Measurements from ENCODE around the gene UBL3.

Gene UBL3

DNA sequence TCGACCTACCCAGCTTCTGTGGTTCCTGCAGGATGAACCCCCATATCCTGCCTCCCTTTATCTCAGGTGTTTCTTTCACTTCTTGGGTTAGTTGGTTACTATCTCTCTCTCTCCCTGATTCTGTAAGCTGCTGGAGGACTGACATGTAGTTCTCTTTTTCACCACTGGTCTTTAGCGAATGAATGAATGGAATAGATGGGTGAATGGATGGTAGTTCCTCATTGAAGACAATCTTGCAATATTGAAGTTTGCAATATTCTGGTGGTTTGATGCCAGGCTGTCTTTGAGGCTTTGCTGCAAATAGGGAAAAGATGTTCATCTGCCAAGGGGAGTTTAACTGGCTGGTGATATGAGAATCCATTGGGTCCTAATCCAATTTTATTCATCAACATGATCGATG is 120.2 kb downstream of the UBL3 start:
- H3K27me3 ChIP-seq (ENCODE audit: control insufficient read depth in 2 of 2, insufficient read depth in 2 of 2, low read length in 2 of 2) = peaks cover 0 to 8% of the 10 kb centered on the region in 2 donors
- no peak overlapping the region for H3K27ac ChIP-seq (ENCODE audit: low read depth in 2 of 2, low read length in 2 of 2)
- no peak overlapping the region for H3K4me3 ChIP-seq (ENCODE audit: low read length in 2 of 2)
- no peak overlapping the region for H3K9ac ChIP-seq (ENCODE audit: low read depth in 1 of 2, low read length in 2 of 2)
- no peaks in the 10 kb centered on the region for H3K4me1 ChIP-seq (ENCODE audit: control insufficient read depth in 2 of 2, insufficient read depth in 2 of 2, low read length in 2 of 2)
- no peaks in the 10 kb centered on the region for H3K36me3 ChIP-seq (ENCODE audit: control insufficient read depth in 2 of 2, insufficient read depth in 2 of 2, low read length in 2 of 2)
- no peaks in the 10 kb centered on the region for H3K9me3 ChIP-seq (ENCODE audit: control insufficient read depth in 2 of 2, low read length in 2 of 2)

DNA sequence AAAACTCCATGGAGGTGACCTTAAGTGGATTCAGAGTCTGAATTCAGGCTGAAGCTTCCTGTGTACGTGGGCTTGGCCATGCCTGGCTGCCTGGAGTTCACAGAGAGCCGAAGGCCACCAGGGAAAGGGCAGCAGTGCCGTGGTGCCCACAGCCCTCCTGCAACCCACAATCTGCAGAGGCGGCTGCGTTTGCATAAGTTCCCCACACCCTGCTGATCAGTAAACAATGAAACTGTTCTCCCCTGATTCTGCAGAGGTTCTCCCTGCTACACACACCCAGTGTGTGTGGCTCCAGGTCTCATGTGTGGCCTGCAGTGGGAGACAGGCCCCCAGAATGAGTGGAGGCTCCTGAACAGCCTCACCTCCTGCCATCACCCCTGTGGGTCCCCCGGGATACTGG is 128.0 kb downstream of the UBL3 start:
- no peaks in the 10 kb centered on the region for H3K27me3 ChIP-seq (ENCODE audit: control insufficient read depth in 2 of 2, insufficient read depth in 2 of 2, low read length in 2 of 2)
- H3K9ac ChIP-seq (ENCODE audit: low read depth in 1 of 2, low read length in 2 of 2) = no peak overlapping the region
- H3K4me3 ChIP-seq (ENCODE audit: low read length in 2 of 2) = no peak overlapping the region
- H3K4me1 ChIP-seq (ENCODE audit: control insufficient read depth in 2 of 2, insufficient read depth in 2 of 2, low read length in 2 of 2) = no peaks in the 10 kb centered on the region
- no peak overlapping the region for H3K27ac ChIP-seq (ENCODE audit: low read depth in 2 of 2, low read length in 2 of 2)
- no peaks in the 10 kb centered on the region for H3K9me3 ChIP-seq (ENCODE audit: control insufficient read depth in 2 of 2, low read length in 2 of 2)
- H3K36me3 ChIP-seq (ENCODE audit: control insufficient read depth in 2 of 2, insufficient read depth in 2 of 2, low read length in 2 of 2) = no peaks in the 10 kb centered on the region

DNA sequence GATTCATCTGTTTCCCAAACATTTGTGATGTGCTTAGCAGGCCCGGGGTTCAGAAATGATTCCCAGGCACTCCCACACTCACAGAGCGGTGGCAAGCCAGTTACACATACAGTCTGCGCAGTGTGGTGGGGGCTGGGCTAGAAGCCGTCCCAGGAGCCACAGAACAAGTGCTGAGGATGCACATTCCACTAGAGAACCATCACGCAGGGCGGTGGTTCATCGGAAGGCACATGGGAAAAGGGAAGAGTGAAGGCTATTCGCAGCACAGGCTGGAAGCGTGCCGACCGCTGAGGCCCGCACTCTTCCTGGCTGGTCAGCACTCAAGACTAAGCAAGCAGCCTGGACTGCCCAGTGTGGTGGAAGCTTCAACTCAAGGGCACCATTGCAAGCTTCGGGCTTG is 128.7 kb downstream of the UBL3 start:
- no peak overlapping the region for H3K27ac ChIP-seq (ENCODE audit: low read depth in 2 of 2, low read length in 2 of 2)
- no peak overlapping the region for H3K4me3 ChIP-seq (ENCODE audit: low read length in 2 of 2)
- H3K9me3 ChIP-seq (ENCODE audit: control insufficient read depth in 2 of 2, low read length in 2 of 2) = no peaks in the 10 kb centered on the region
- H3K9ac ChIP-seq (ENCODE audit: low read depth in 1 of 2, low read length in 2 of 2) = no peak overlapping the region
- no peaks in the 10 kb centered on the region for H3K4me1 ChIP-seq (ENCODE audit: control insufficient read depth in 2 of 2, insufficient read depth in 2 of 2, low read length in 2 of 2)
- no peaks in the 10 kb centered on the region for H3K36me3 ChIP-seq (ENCODE audit: control insufficient read depth in 2 of 2, insufficient read depth in 2 of 2, low read length in 2 of 2)
- no peaks in the 10 kb centered on the region for H3K27me3 ChIP-seq (ENCODE audit: control insufficient read depth in 2 of 2, insufficient read depth in 2 of 2, low read length in 2 of 2)

GRCh38 chr13:29718694-29719093 is 131.7 kb downstream of the UBL3 start:
- Histone ChIP-seq H3K27ac (ENCODE audit: low read depth in 2 of 2, low read length in 2 of 2) (no peak overlapping the region), H3K4me3 (ENCODE audit: low read length in 2 of 2) (no peak overlapping the region), H3K9ac (ENCODE audit: low read depth in 1 of 2, low read length in 2 of 2) (no peak overlapping the region), H3K36me3 (ENCODE audit: control insufficient read depth in 2 of 2, insufficient read depth in 2 of 2, low read length in 2 of 2) (no peaks in the 10 kb centered on the region), H3K9me3 (ENCODE audit: control insufficient read depth in 2 of 2, low read length in 2 of 2) (peaks cover 0 to 2% of the 10 kb centered on the region in 2 donors), H3K4me1 (ENCODE audit: control insufficient read depth in 2 of 2, insufficient read depth in 2 of 2, low read length in 2 of 2) (no peaks in the 10 kb centered on the region), H3K27me3 (ENCODE audit: control insufficient read depth in 2 of 2, insufficient read depth in 2 of 2, low read length in 2 of 2) (no peaks in the 10 kb centered on the region)

- H3K27ac ChIP-seq (ENCODE audit: low read depth in 2 of 2, low read length in 2 of 2) = no peak overlapping the region
- H3K36me3 ChIP-seq (ENCODE audit: control insufficient read depth in 2 of 2, insufficient read depth in 2 of 2, low read length in 2 of 2) = no peaks in the 10 kb centered on the region
- H3K9me3 ChIP-seq (ENCODE audit: control insufficient read depth in 2 of 2, low read length in 2 of 2) = peaks cover 0 to 2% of the 10 kb centered on the region in 2 donors
- no peak overlapping the region for H3K4me3 ChIP-seq (ENCODE audit: low read length in 2 of 2)
- H3K9ac ChIP-seq (ENCODE audit: low read depth in 1 of 2, low read length in 2 of 2) = no peak overlapping the region
- no peaks in the 10 kb centered on the region for H3K4me1 ChIP-seq (ENCODE audit: control insufficient read depth in 2 of 2, insufficient read depth in 2 of 2, low read length in 2 of 2)
- H3K27me3 ChIP-seq (ENCODE audit: control insufficient read depth in 2 of 2, insufficient read depth in 2 of 2, low read length in 2 of 2) = no peaks in the 10 kb centered on the region
Observed at GRCh38 chr13:29716493-29716892, 133.9 kb downstream of the UBL3 start.

Data from mucosa of rectum (tissue), 2 donors.